ENCODE measurements around the gene DNAJC5.

DNA sequence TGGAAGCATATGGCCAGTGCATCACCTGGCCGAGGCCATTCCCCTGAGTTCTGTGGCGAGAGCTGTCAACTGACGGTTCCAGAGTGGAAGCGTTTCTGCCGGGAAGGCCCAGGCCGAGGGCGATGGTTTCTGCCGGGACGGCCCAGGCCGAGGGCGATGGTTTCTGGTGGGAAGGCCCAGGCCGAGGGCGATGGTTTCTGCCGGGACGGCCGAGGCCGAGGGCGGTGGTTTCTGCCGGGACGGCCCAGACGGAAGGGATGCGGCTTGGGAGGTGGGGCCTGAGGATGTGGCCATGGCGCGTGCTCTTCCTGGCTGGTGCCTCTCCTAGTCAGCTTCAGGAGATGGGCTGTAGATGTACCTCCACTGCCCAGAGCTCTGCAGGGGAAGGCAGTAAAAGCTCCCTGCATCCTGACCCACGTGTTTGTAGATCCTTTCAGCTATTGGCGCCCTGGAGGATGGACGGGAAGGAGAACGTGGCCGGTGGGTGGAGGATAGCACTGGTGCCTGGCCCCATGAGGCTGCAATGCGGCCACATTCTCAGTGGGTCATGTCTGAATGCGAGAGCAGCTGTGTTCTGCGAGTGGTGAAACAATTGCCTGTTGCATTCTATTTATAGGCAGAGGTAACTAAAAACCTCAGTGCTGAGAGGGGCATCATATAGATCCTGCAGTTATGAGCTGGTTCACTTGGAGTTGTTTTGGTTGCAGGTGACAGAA, 17.0 kb upstream of the DNAJC5 start:
- no peak for TF ChIP-seq EZH2 (IDR thresholded peaks at IDR 0.05; ENCODE audit: insufficient read depth, poor library complexity, severe bottlenecking)
- no peak for TF ChIP-seq EZH2phosphoT487 (IDR thresholded peaks at IDR 0.05; ENCODE audit: insufficient read depth, low read depth)

All from GM23248 (cell line).